Breast epithelium (tissue), 3 donors: ENCODE results near the gene GMDS.

Experiments used
- POLR2A ChIP-seq: fragments of 450-650 bp; IDR thresholded peaks from one replicate; pipeline ENCODE4 v1.6.1; 2016; ENCODE audit warnings: antibody characterized with exemption, mild to moderate bottlenecking, moderate library complexity
- TF ChIP-seq, protein P1 (sequence below), 3 donors: fragments of 450-650 bp; IDR thresholded peaks; one replicate each; pipeline ENCODE4 v1.5.1; 2016 to 2017; ENCODE audit warnings: antibody characterized with exemption in 3 of 3, mild to moderate bottlenecking in 3 of 3, moderate library complexity in 3 of 3

DNA sequence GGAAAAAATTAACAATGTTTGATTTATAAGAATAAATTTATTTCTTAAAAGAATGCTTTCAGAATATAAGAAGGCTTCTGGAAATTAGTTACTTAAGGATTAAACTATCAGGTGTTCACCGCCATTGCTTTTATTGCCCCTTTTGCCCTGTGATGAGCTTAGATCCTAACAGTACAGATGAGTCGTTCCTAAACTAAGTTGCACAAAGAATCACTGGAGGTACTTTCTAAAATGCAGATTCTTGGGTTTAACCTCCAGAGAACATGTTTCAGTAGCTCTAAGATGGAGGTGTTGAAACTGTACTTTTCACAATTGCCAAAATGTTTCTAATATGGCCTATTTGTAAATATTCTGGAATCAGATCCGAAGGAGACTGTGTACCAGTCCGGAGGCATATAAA, 211.9 kb downstream of the GMDS start:
- TF ChIP-seq, protein P1, sequence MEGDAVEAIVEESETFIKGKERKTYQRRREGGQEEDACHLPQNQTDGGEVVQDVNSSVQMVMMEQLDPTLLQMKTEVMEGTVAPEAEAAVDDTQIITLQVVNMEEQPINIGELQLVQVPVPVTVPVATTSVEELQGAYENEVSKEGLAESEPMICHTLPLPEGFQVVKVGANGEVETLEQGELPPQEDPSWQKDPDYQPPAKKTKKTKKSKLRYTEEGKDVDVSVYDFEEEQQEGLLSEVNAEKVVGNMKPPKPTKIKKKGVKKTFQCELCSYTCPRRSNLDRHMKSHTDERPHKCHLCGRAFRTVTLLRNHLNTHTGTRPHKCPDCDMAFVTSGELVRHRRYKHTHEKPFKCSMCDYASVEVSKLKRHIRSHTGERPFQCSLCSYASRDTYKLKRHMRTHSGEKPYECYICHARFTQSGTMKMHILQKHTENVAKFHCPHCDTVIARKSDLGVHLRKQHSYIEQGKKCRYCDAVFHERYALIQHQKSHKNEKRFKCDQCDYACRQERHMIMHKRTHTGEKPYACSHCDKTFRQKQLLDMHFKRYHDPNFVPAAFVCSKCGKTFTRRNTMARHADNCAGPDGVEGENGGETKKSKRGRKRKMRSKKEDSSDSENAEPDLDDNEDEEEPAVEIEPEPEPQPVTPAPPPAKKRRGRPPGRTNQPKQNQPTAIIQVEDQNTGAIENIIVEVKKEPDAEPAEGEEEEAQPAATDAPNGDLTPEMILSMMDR (IDR thresholded peaks at IDR 0.05), result no peak
- no peak for TF ChIP-seq POLR2A
